GM18505 (cell line): ENCODE data around the gene APOL4.

Experiments
- ATAC-seq: cut with Tn5 transposase; IDR thresholded peaks from one replicate; pipeline ENCODE4 v1.9.1; 2021; ENCODE audit not compliant: unreplicated experiment
- POLR2A ChIP-seq: IDR thresholded peaks from 4 replicates; pipeline ENCODE4 v1.6.1; 2011; ENCODE audit warnings: borderline replicate concordance; ENCODE audit not compliant: insufficient read depth, insufficient read length; ENCODE audit errors: extremely low read depth

Gene APOL4

GRCh38 chr22:36144886-36145541, 56.6 kb downstream of the APOL4 start:
- TF ChIP-seq POLR2A = no peak
- ATAC-seq = no peak

DNA sequence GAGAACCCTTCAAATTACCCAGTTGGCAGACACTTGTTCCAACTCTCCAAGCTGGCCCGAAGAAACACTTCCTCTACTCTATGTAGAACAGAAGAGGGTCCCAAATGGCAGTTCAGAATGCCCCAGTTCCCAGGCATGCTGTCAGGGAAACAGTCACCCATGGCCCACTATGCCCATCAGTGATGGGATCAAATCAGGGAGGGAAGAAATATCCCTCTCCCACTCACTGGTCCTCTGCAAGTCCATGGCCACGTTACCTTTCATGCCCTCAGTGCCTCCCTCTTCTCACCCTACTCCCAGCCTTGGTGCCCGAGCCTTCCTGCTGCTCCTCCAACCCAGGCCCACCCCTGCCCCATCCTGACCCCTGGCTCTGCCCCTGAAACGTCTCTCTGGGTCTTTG, 57.7 kb downstream of the APOL4 start:
- no peak for TF ChIP-seq POLR2A
- ATAC-seq = no peak

DNA sequence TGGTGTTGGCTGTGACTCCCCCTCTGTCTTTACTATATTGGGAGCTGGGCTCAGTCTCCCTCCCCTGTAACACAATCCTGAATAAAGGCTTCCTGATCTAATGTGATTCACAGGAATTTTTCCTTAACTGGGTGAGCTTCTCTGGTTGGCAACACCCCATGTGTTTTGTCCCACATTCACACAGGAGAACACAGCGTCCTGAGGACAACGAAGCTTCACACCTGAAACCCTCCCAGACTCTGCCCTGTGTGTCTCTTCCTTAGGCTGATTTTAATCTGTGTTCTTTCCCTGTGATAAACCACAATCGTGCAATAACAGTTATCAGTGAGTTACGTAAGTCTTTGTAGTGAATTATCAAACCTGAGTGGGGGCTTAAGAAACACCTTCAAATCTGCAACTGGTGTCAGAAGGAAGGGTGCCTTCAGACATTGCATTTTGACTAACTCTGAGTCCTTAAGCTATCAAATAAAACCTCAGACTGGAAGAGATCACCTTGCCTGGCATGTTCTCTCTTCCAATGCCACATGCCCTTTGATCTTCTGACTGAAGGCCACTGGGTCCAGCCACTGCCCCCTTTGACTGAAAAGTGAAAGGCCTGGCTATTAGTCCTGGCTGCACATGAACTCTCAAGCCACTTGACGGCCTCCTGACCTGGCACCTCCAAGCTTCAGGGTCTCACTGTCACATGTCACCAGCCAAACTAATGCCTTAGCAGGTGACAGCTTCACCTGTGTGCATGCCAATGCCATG, 58.4 kb downstream of the APOL4 start:
- ATAC-seq = no peak
- no peak for TF ChIP-seq POLR2A

GRCh38 chr22:36141481-36141880, 60.1 kb downstream of the APOL4 start:
- no peak for TF ChIP-seq POLR2A
- ATAC-seq = no peak
